HEK293 (cell line): Measurements from ENCODE around the gene WTIP.

Experiments
- CTCF ChIA-PET: fragments of 350-600 bp; formaldehyde crosslinking; extraction: SDS; loops from one replicate; lab custom pipeline; 2021; ENCODE audit warnings: antibody characterized with exemption; lab: Yijun Ruan, JAX
- POLR2A ChIA-PET: fragments of 300-600 bp; formaldehyde crosslinking; extraction: SDS; loops from one replicate; lab custom pipeline; 2020; ENCODE audit warnings: antibody characterized with exemption, inconsistent platforms; lab: Yijun Ruan, JAX
- H3K27ac ChIP-seq: fragments of 200-500 bp; sonication (Bioruptor generic); 2 replicates; pipeline ENCODE4 v1.5.1; 2014; ENCODE audit warnings: low read depth, low read length, control low read depth, inconsistent platforms; ENCODE audit errors: extremely low read depth
- H3K36me3 ChIP-seq, 2 experiments: fragments of 200-500 bp in 1 of 2; sonication (Bioruptor generic) in 1 of 2; 1 replicate in 1 of 2; 2 replicates in 1 of 2; pipeline ENCODE4 v1.5.1; 2014 to 2017; ENCODE audit warnings: inconsistent platforms in 2 of 2, low read length in 2 of 2; ENCODE audit not compliant: control insufficient read depth in 2 of 2, insufficient read depth in 1 of 2
- H3K4me1 ChIP-seq: fragments of 200-500 bp; sonication (Bioruptor generic); 2 replicates; pipeline ENCODE4 v1.5.1; 2014; ENCODE audit warnings: mild to moderate bottlenecking, low read length, inconsistent platforms; ENCODE audit not compliant: control insufficient read depth, insufficient read depth
- H3K4me3 ChIP-seq: 2 replicates; pipeline ENCODE4 v1.5.1; 2011; ENCODE audit warnings: low read depth, mild to moderate bottlenecking, control low read depth, low read length, moderate library complexity
- H3K9me3 ChIP-seq: fragments of 200-500 bp; sonication (Bioruptor generic); 2 replicates; pipeline ENCODE4 v1.5.1; 2014; ENCODE audit warnings: low read depth, low read length, inconsistent platforms; ENCODE audit not compliant: control insufficient read depth, insufficient read depth
- KLF16 ChIP-seq: fragments of 450-650 bp; formaldehyde crosslinking; IDR thresholded peaks from 2 replicates; pipeline ENCODE4 v1.5.1; 2017; ENCODE audit warnings: missing biosample characterization, missing genetic modification characterization
- KLF8 ChIP-seq: fragments of 450-650 bp; formaldehyde crosslinking; IDR thresholded peaks from 2 replicates; pipeline ENCODE4 v1.5.1; 2016; ENCODE audit warnings: missing biosample characterization, missing genetic modification characterization
- WT1 ChIP-seq: fragments of 450-650 bp; formaldehyde crosslinking; IDR thresholded peaks from 2 replicates; pipeline ENCODE4 v1.5.1; 2016; ENCODE audit warnings: missing biosample characterization, missing genetic modification characterization
- ZBTB10 ChIP-seq: fragments of 450-650 bp; formaldehyde crosslinking; IDR thresholded peaks from 2 replicates; pipeline ENCODE4 v1.5.1; 2016; ENCODE audit warnings: missing biosample characterization, missing genetic modification characterization
- ZBTB21 ChIP-seq: fragments of 450-650 bp; formaldehyde crosslinking; IDR thresholded peaks from 2 replicates; pipeline ENCODE4 v1.5.1; 2017; ENCODE audit warnings: missing biosample characterization, missing genetic modification characterization
- ZBTB49 ChIP-seq: fragments of 450-650 bp; formaldehyde crosslinking; IDR thresholded peaks from 2 replicates; pipeline ENCODE4 v1.5.1; 2016; ENCODE audit warnings: missing biosample characterization, missing genetic modification characterization, low read depth
- ZFP69B ChIP-seq: fragments of 450-650 bp; formaldehyde crosslinking; IDR thresholded peaks from 2 replicates; pipeline ENCODE4 v1.5.1; 2016; ENCODE audit warnings: missing biosample characterization, missing genetic modification characterization
- ZNF132 ChIP-seq: fragments of 450-650 bp; formaldehyde crosslinking; IDR thresholded peaks from 2 replicates; pipeline ENCODE4 v1.5.1; 2017; ENCODE audit warnings: missing biosample characterization, missing genetic modification characterization, borderline replicate concordance
- ZNF155 ChIP-seq: fragments of 450-650 bp; formaldehyde crosslinking; IDR thresholded peaks from 2 replicates; pipeline ENCODE4 v1.5.1; 2016; ENCODE audit warnings: missing biosample characterization, missing genetic modification characterization
- ZNF175 ChIP-seq: fragments of 450-650 bp; formaldehyde crosslinking; IDR thresholded peaks from 2 replicates; pipeline ENCODE4 v1.5.1; 2016; ENCODE audit warnings: missing biosample characterization, missing genetic modification characterization
- ZNF26 ChIP-seq: fragments of 450-650 bp; formaldehyde crosslinking; IDR thresholded peaks from 2 replicates; pipeline ENCODE4 v1.5.1; 2016; ENCODE audit warnings: missing biosample characterization, missing genetic modification characterization
- ZNF280C ChIP-seq: fragments of 450-650 bp; formaldehyde crosslinking; IDR thresholded peaks from 2 replicates; pipeline ENCODE4 v1.5.1; 2016; ENCODE audit warnings: missing biosample characterization, missing genetic modification characterization
- ZNF354C ChIP-seq: fragments of 450-650 bp; formaldehyde crosslinking; IDR thresholded peaks from 2 replicates; pipeline ENCODE4 v1.5.1; 2016; ENCODE audit warnings: missing biosample characterization, missing genetic modification characterization, low read depth, borderline replicate concordance
- ZNF366 ChIP-seq: fragments of 450-650 bp; formaldehyde crosslinking; conservative IDR thresholded peaks from 2 replicates; pipeline ENCODE4 v1.5.1; 2016; ENCODE audit warnings: missing biosample characterization, missing genetic modification characterization
- ZNF449 ChIP-seq: fragments of 450-650 bp; formaldehyde crosslinking; IDR thresholded peaks from 2 replicates; pipeline ENCODE4 v1.5.1; 2017; ENCODE audit warnings: missing biosample characterization, mild to moderate bottlenecking, missing genetic modification characterization, moderate library complexity
- ZNF521 ChIP-seq: fragments of 450-650 bp; formaldehyde crosslinking; IDR thresholded peaks from 2 replicates; pipeline ENCODE4 v1.5.1; 2017; ENCODE audit warnings: missing biosample characterization, mild to moderate bottlenecking, missing genetic modification characterization
- ZNF548 ChIP-seq: fragments of 450-650 bp; formaldehyde crosslinking; IDR thresholded peaks from 2 replicates; pipeline ENCODE4 v1.5.1; 2016; ENCODE audit warnings: missing biosample characterization, missing genetic modification characterization
- ZNF561 ChIP-seq: fragments of 450-650 bp; IDR thresholded peaks from 2 replicates; pipeline ENCODE4 v1.5.1; 2018; ENCODE audit warnings: missing biosample characterization, missing genetic modification characterization, borderline replicate concordance
- ZNF571 ChIP-seq: fragments of 450-650 bp; formaldehyde crosslinking; IDR thresholded peaks from 2 replicates; pipeline ENCODE4 v1.5.0; 2017; ENCODE audit warnings: missing biosample characterization, missing genetic modification characterization
- ZNF610 ChIP-seq: fragments of 450-650 bp; formaldehyde crosslinking; IDR thresholded peaks from 2 replicates; pipeline ENCODE4 v1.5.1; 2016; ENCODE audit warnings: missing biosample characterization, missing genetic modification characterization, borderline replicate concordance
- ZNF624 ChIP-seq: fragments of 450-650 bp; formaldehyde crosslinking; IDR thresholded peaks from 2 replicates; pipeline ENCODE4 v1.5.1; 2017; ENCODE audit warnings: missing biosample characterization, missing genetic modification characterization
- ZNF670 ChIP-seq: fragments of 450-650 bp; formaldehyde crosslinking; IDR thresholded peaks from 2 replicates; pipeline ENCODE4 v1.5.1; 2016; ENCODE audit warnings: missing biosample characterization, missing genetic modification characterization, low read depth
- ZNF692 ChIP-seq: fragments of 450-650 bp; formaldehyde crosslinking; IDR thresholded peaks from 2 replicates; pipeline ENCODE4 v1.5.1; 2016; ENCODE audit warnings: missing biosample characterization, missing genetic modification characterization
- ZNF791 ChIP-seq: fragments of 450-650 bp; formaldehyde crosslinking; IDR thresholded peaks from 2 replicates; pipeline ENCODE4 v1.5.1; 2016; ENCODE audit warnings: missing biosample characterization, missing genetic modification characterization

The WTIP gene

GRCh38 chr19:34458677-34459076 lies 22.9 kb upstream of the WTIP start:
- H3K4me1 ChIP-seq = no peaks in the 10 kb centered on the region
- TF ChIP-seq ZBTB21 (tag by site-specific recombination) (no peak), KLF8 (tag by site-specific recombination) (no peak), ZNF132 (tag by site-specific recombination) (no peak), ZNF610 (tag by site-specific recombination) (no peak), ZFP69B (tag by site-specific recombination) (no peak), KLF16 (no peak), ZNF561 (tag by site-specific recombination) (no peak), ZNF155 (tag by site-specific recombination) (no peak), ZNF670 (tag by site-specific recombination) (no peak), ZNF354C (tag by site-specific recombination) (no peak), ZNF571 (tag by site-specific recombination) (no peak), ZBTB49 (tag by site-specific recombination) (no peak), ZBTB10 (tag by site-specific recombination) (no peak), ZNF366 (tag by site-specific recombination) (no peak), ZNF521 (tag by site-specific recombination) (no peak)
- ChIA-PET POLR2A (interaction anchor here (0.7 kb wide), 1 partner anchor 83 kb away, joined by 4 read pairs; no protein-coding TSS in a partner anchor), CTCF (interaction anchor here (1.0 to 2.6 kb wide), 2 partner anchors 28 to 31 kb away, joined by 3 to 11 read pairs; no protein-coding TSS in a partner anchor)
- H3K27ac ChIP-seq = no peak overlapping the region; the same call in 1 of the 2 replicates
- H3K9me3 ChIP-seq = no peaks in the 10 kb centered on the region
- peaks cover 82 to 100% of the 10 kb centered on the region in 2 experiments for H3K36me3 ChIP-seq
- H3K4me3 ChIP-seq = no peak overlapping the region

GRCh38 chr19:34459614-34460013 lies 21.9 kb upstream of the WTIP start:
- POLR2A ChIA-PET = interaction anchor here (0.8 kb wide), 1 partner anchor 31 kb away, joined by 3 read pairs; the partner anchor contains the start of gene UBA2
- Histone ChIP-seq H3K27ac (no peak overlapping the region; the same call in 1 of the 2 replicates), H3K9me3 (no peaks in the 10 kb centered on the region), H3K36me3 (peaks cover 82 to 100% of the 10 kb centered on the region in 2 experiments), H3K4me3 (no peak overlapping the region), H3K4me1 (no peaks in the 10 kb centered on the region)
- CTCF ChIA-PET = interaction anchor here (0.8 to 1.5 kb wide), 3 partner anchors 9 to 29 kb away, joined by 4 read pairs; no protein-coding TSS in a partner anchor
- TF ChIP-seq ZNF449 (no peak), ZNF175 (tag by site-specific recombination) (no peak), ZNF26 (tag by site-specific recombination) (no peak), ZNF624 (no peak), ZNF791 (no peak), ZNF692 (tag by site-specific recombination) (no peak), ZNF548 (tag by site-specific recombination) (no peak), ZNF280C (tag by site-specific recombination) (no peak), WT1 (no peak), ZNF561 (tag by site-specific recombination) (no peak)
